ENCODE data around the gene RAI14.

Gene RAI14

GRCh38 chr5:34849253-34849652, 193.1 kb downstream of the RAI14 start:
- H3K27ac ChIP-seq: no peak overlapping the region
- TF ChIP-seq, protein P1, sequence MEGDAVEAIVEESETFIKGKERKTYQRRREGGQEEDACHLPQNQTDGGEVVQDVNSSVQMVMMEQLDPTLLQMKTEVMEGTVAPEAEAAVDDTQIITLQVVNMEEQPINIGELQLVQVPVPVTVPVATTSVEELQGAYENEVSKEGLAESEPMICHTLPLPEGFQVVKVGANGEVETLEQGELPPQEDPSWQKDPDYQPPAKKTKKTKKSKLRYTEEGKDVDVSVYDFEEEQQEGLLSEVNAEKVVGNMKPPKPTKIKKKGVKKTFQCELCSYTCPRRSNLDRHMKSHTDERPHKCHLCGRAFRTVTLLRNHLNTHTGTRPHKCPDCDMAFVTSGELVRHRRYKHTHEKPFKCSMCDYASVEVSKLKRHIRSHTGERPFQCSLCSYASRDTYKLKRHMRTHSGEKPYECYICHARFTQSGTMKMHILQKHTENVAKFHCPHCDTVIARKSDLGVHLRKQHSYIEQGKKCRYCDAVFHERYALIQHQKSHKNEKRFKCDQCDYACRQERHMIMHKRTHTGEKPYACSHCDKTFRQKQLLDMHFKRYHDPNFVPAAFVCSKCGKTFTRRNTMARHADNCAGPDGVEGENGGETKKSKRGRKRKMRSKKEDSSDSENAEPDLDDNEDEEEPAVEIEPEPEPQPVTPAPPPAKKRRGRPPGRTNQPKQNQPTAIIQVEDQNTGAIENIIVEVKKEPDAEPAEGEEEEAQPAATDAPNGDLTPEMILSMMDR (IDR thresholded peaks at IDR 0.05): no peak
- TF ChIP-seq ZFX (IDR thresholded peaks at IDR 0.05; ENCODE audit: borderline replicate concordance): no peak

GRCh38 chr5:34854459-34855174, 198.5 kb downstream of the RAI14 start:
- no peak overlapping the region for H3K27ac ChIP-seq
- TF ChIP-seq ZFX (IDR thresholded peaks at IDR 0.05; ENCODE audit: borderline replicate concordance): no peak
- TF ChIP-seq, protein P1 (IDR thresholded peaks at IDR 0.05): no peak

- no peak overlapping the region for H3K27ac ChIP-seq
Measured at GRCh38 chr5:34857161-34857560, 201.0 kb downstream of the RAI14 start.

DNA sequence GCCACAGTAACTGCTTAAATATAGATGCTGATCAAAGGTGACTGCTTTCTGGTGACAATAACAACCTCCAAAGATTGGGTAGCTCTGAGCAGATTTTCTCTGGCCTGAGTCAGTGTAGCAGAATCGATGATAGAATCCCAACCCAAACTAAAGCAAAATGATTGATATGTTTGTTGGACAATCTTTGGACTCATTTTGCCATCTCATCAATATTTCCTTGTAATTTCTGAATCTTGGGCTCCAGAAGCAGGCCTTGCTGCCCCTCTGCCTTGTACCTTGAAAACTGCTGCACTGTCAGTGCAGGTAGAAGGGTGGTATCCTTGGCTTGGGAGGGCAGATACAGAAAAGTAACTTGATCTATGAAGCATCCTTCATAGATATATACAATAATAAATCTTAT, 201.8 kb downstream of the RAI14 start:
- no peak overlapping the region for H3K27ac ChIP-seq
- TF ChIP-seq ZFX (IDR thresholded peaks at IDR 0.05; ENCODE audit: borderline replicate concordance): no peak
- TF ChIP-seq, protein P1 (IDR thresholded peaks at IDR 0.05): no peak

More at GRCh38 chr5:34857161-34857560, 201.0 kb downstream of the RAI14 start:
- no peak for TF ChIP-seq ZFX (IDR thresholded peaks at IDR 0.05; ENCODE audit: borderline replicate concordance)
- TF ChIP-seq, protein P1 (IDR thresholded peaks at IDR 0.05): no peak

DNA sequence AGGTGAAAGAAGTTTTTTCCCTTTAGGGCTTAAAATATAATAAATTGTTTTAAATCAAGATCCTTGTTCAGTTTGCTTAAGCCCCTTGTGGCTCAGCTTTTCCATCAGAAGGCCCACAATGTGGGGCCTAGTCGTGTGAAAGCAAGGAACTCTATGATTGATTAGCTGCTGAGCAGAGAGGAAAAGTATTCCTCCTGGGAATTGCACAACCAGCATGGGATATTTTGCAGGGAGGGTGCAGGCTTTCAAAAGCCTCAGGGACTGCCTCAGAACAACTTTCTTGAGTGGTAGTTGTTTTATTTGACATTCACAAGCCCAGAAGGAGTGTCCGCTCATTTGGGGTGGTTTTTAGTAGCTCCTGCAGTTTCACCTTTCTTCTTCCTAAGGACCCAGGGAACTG, 202.7 kb downstream of the RAI14 start:
- H3K27ac ChIP-seq: no peak overlapping the region
- TF ChIP-seq, protein P1 (IDR thresholded peaks at IDR 0.05): no peak
- TF ChIP-seq ZFX (IDR thresholded peaks at IDR 0.05; ENCODE audit: borderline replicate concordance): no peak

GRCh38 chr5:34859253-34859652, 203.1 kb downstream of the RAI14 start:
- no peak for TF ChIP-seq ZFX (IDR thresholded peaks at IDR 0.05; ENCODE audit: borderline replicate concordance)
- TF ChIP-seq, protein P1 (IDR thresholded peaks at IDR 0.05): no peak
- H3K27ac ChIP-seq: no peak overlapping the region

GRCh38 chr5:34863946-34864345, 207.8 kb downstream of the RAI14 start:
- no peak for TF ChIP-seq ZFX (IDR thresholded peaks at IDR 0.05; ENCODE audit: borderline replicate concordance)
- TF ChIP-seq, protein P1 (IDR thresholded peaks at IDR 0.05): no peak
- H3K27ac ChIP-seq: no peak overlapping the region
